Liver (tissue), 9 donors: ENCODE results near the gene ASXL1. TPM values are rescaled to one million over a fixed set of nuclear protein-coding genes. Genes with fewer than 3 reads are reported as not detected.

ENCODE experiments used
- DNase-seq: peaks from one replicate; pipeline ENCODE4 v3.0.0-alpha.2; 2017; ENCODE audit warnings: low spot score
- H3K27ac ChIP-seq, 2 donors: one replicate each; pipeline ENCODE4 v1.7.0; 2013; ENCODE audit warnings: inconsistent platforms in 2 of 2, low read length in 2 of 2, control low read depth in 1 of 2, low read depth in 1 of 2, mild to moderate bottlenecking in 1 of 2
- H3K27me3 ChIP-seq, 4 donors: one replicate each; pipeline versions ENCODE4 v1.6.1 to v1.7.0; 2013; ENCODE audit warnings: low read length in 3 of 4, inconsistent platforms in 1 of 4, mild to moderate bottlenecking in 1 of 4, moderate library complexity in 1 of 4; ENCODE audit not compliant: control insufficient read depth in 4 of 4, insufficient read depth in 4 of 4
- H3K36me3 ChIP-seq, 4 donors: one replicate each; pipeline versions ENCODE4 v1.6.1 to v1.7.0; 2013; ENCODE audit warnings: low read length in 3 of 4, mild to moderate bottlenecking in 3 of 4, low read depth in 1 of 4, moderate library complexity in 1 of 4; ENCODE audit not compliant: control insufficient read depth in 4 of 4, insufficient read depth in 3 of 4
- H3K4me1 ChIP-seq, 4 donors: one replicate each; pipeline versions ENCODE4 v1.6.1 to v1.7.0; 2013; ENCODE audit warnings: low read length in 3 of 4, mild to moderate bottlenecking in 3 of 4, moderate library complexity in 1 of 4; ENCODE audit not compliant: control insufficient read depth in 4 of 4, insufficient read depth in 4 of 4
- H3K4me3 ChIP-seq, 3 donors: one replicate each; pipeline versions ENCODE4 v1.6.1 to v1.7.0; 2013; ENCODE audit warnings: low read length in 3 of 3, control low read depth in 1 of 3, low read depth in 1 of 3, mild to moderate bottlenecking in 1 of 3
- H3K9ac ChIP-seq, 2 donors: one replicate each; pipeline ENCODE4 v1.7.0; 2013; ENCODE audit warnings: low read length in 2 of 2, mild to moderate bottlenecking in 2 of 2, moderate library complexity in 2 of 2, control low read depth in 1 of 2, low read depth in 1 of 2
- H3K9me3 ChIP-seq, 4 donors: one replicate each; pipeline versions ENCODE4 v1.6.1 to v1.7.0; 2013; ENCODE audit warnings: low read length in 3 of 4; ENCODE audit not compliant: control insufficient read depth in 4 of 4
- ATF3 ChIP-seq: IDR thresholded peaks from 2 replicates; pipeline ENCODE4 v1.6.1; 2016; ENCODE audit warnings: antibody characterized with exemption
- CTCF ChIP-seq: fragments of 150-350 bp; IDR thresholded peaks from 2 replicates; pipeline ENCODE4 v1.5.1; 2017; ENCODE audit warnings: improper control_type of control experiment, low read depth, low read length; ENCODE audit not compliant: missing input control
- EGR1 ChIP-seq, 2 donors: IDR thresholded peaks; 2 replicates each; pipeline ENCODE4 v1.6.1; 2016 to 2018; ENCODE audit warnings: antibody characterized with exemption in 2 of 2, low read depth in 2 of 2
- FOXA2 ChIP-seq: IDR thresholded peaks from 2 replicates; pipeline ENCODE4 v1.6.1; 2016; ENCODE audit warnings: antibody characterized with exemption
- GABPA ChIP-seq, 2 donors: IDR thresholded peaks in 1 of 2; conservative IDR thresholded peaks in 1 of 2; 2 replicates each; pipeline ENCODE4 v1.6.1; 2016; ENCODE audit warnings: antibody characterized with exemption in 2 of 2, mild to moderate bottlenecking in 1 of 2, moderate library complexity in 1 of 2
- HNF4A ChIP-seq, 2 donors: conservative IDR thresholded peaks; 2 replicates each; pipeline ENCODE4 v1.6.1; 2016; ENCODE audit warnings: antibody characterized with exemption in 2 of 2, mild to moderate bottlenecking in 2 of 2
- HNF4G ChIP-seq: IDR thresholded peaks from 2 replicates; pipeline ENCODE4 v1.6.1; 2016; ENCODE audit warnings: antibody characterized with exemption
- JUND ChIP-seq, 2 donors: IDR thresholded peaks; 2 replicates each; pipeline ENCODE4 v1.6.1; 2016; ENCODE audit warnings: antibody characterized with exemption in 2 of 2
- NR2F2 ChIP-seq: IDR thresholded peaks from 2 replicates; pipeline ENCODE4 v1.6.1; 2016; ENCODE audit warnings: antibody characterized with exemption
- RAD21 ChIP-seq, 2 donors: IDR thresholded peaks; 2 replicates each; pipeline ENCODE4 v1.6.1; 2016; ENCODE audit warnings: antibody characterized with exemption in 2 of 2, mild to moderate bottlenecking in 2 of 2
- REST ChIP-seq: IDR thresholded peaks from 2 replicates; pipeline ENCODE4 v1.6.1; 2016; ENCODE audit warnings: antibody characterized with exemption, mild to moderate bottlenecking
- RXRA ChIP-seq, 2 donors: IDR thresholded peaks; 2 replicates each; pipeline ENCODE4 v1.6.1; 2017 to 2018; ENCODE audit warnings: antibody characterized with exemption in 2 of 2, mild to moderate bottlenecking in 1 of 2
- TAF1 ChIP-seq: conservative IDR thresholded peaks from 2 replicates; pipeline ENCODE4 v1.6.1; 2016; ENCODE audit warnings: antibody characterized with exemption, mild to moderate bottlenecking
- YY1 ChIP-seq: IDR thresholded peaks from 2 replicates; pipeline ENCODE4 v1.6.1; 2016; ENCODE audit warnings: antibody characterized with exemption, mild to moderate bottlenecking
- ZBTB33 ChIP-seq: IDR thresholded peaks from 2 replicates; pipeline ENCODE4 v1.6.1; 2016; ENCODE audit warnings: antibody characterized with exemption
- WGBS: extraction: QIAGEN DNeasy Blood & Tissue Kit; methylation state at CpG from one replicate; pipeline ENCODE4 v1.1.7; 2013; 5-methylcytosine and 5-hydroxymethylcytosine counted together
- polyA plus RNA-seq, 2 donors: library from polyadenylated mRNA; stranded (reverse) in 1 of 2; unstranded in 1 of 2; fragments of 200-250 nt in 1 of 2; fragments of >200 nt in 1 of 2; fragmentation: Nextera tagmentation in 1 of 2; extraction: Ambion mirVana in 1 of 2; gene quantifications; one replicate each; pipeline versions ENCODE4 v1.2.1 to v1.2.3, GENCODE V29; 2013 to 2015
- total RNA-seq, 2 donors: library from RNA; depleted of rRNA; stranded (reverse); fragments of >200 nt; gene quantifications; one replicate each; pipeline ENCODE4 v1.2.3, GENCODE V29; 2014
- donor health status: healthy.
- donor health status: healthy.
- donor health status: healthy.
- donor health status: healthy.
- donor health status: healthy.

Gene ASXL1
- total and polyA plus RNA-seq, 4 donors: 13.4 to 61.3 (median 24.5) TPM

- peaks cover 0 to 9% (median 0%) of the 10 kb centered on the region in 4 donors for H3K36me3 ChIP-seq
- H3K9ac ChIP-seq: no peak overlapping the region
- no peak for DNase-seq
- WGBS: 73% methylated on average over 5 of the region's 5 CpGs
- TF ChIP-seq RXRA (IDR thresholded peaks at IDR 0.05) (no peak), NR2F2 (no peak), ATF3 (no peak), ZBTB33 (no peak), FOXA2 (no peak), REST (no peak), HNF4G (no peak), HNF4A (conservative IDR thresholded peaks at IDR 0.05) (no peak), JUND (IDR thresholded peaks at IDR 0.05) (no peak), TAF1 (no peak), CTCF (no peak), EGR1 (IDR thresholded peaks at IDR 0.05; ENCODE audit: low read depth in 2 of 2) (no peak), GABPA (IDR thresholded peaks at IDR 0.05 in 1 of 2, conservative IDR thresholded peaks at IDR 0.05 in 1 of 2) (no peak), RAD21 (IDR thresholded peaks at IDR 0.05) (no peak), YY1 (no peak)
- no peak overlapping the region for H3K4me3 ChIP-seq
- H3K27ac ChIP-seq: no peak overlapping the region
- no peaks in the 10 kb centered on the region for H3K9me3 ChIP-seq
- no peaks in the 10 kb centered on the region for H3K27me3 ChIP-seq
- peaks cover 14 to 61% (median 57%) of the 10 kb centered on the region in 4 donors for H3K4me1 ChIP-seq
These were observed 7.4 kb downstream of the ASXL1 start for GRCh38 chr20:32365564-32365963.

- H3K4me1 ChIP-seq: peaks cover 14 to 58% (median 55%) of the 10 kb centered on the region in 4 donors
- peak overlapping the region in 1 of 2 donors; percentile 9 for H3K27ac ChIP-seq
- no peak for DNase-seq
- H3K36me3 ChIP-seq: peaks cover 0 to 12% (median 0%) of the 10 kb centered on the region in 4 donors
- no peaks in the 10 kb centered on the region for H3K27me3 ChIP-seq
- no peaks in the 10 kb centered on the region for H3K9me3 ChIP-seq
- TF ChIP-seq RXRA (IDR thresholded peaks at IDR 0.05) (no peak), CTCF (no peak)
- no peak overlapping the region for H3K9ac ChIP-seq
- WGBS: 82% methylated on average over 2 of the region's 2 CpGs
- H3K4me3 ChIP-seq: no peak overlapping the region
These were observed 8.2 kb downstream of the ASXL1 start for GRCh38 chr20:32366380-32366779.
